Dedifferentiated amniotic fluid mesenchymal stem cell (primary cell): ENCODE measurements around the gene PRR20G.

Experiments used
- DNase-seq: peaks from one replicate; pipeline ENCODE4 v3.0.0-alpha.2; 2016; ENCODE audit errors: extremely low spot score

The PRR20G gene

GRCh38 chr3:127263586-127264231 is 24.1 kb downstream of the PRR20G start:
- DNase-seq = no peak

- DNase-seq = no peak
Observed at GRCh38 chr3:127263037-127263436, 24.8 kb downstream of the PRR20G start.

- no peak for DNase-seq
Observed at GRCh38 chr3:127262533-127262932, 25.3 kb downstream of the PRR20G start.

- no peak for DNase-seq
Observed at GRCh38 chr3:127261925-127262324, 25.9 kb downstream of the PRR20G start.

- no peak for DNase-seq
Observed at GRCh38 chr3:127260826-127261555, 26.9 kb downstream of the PRR20G start.

GRCh38 chr3:127260416-127260815 is 27.4 kb downstream of the PRR20G start:
- DNase-seq = no peak

GRCh38 chr3:127259882-127260281 is 28.0 kb downstream of the PRR20G start:
- DNase-seq = no peak

- DNase-seq = no peak
Observed at GRCh38 chr3:127258733-127259132, 29.1 kb downstream of the PRR20G start.

GRCh38 chr3:127257351-127257750 is 30.5 kb downstream of the PRR20G start:
- DNase-seq = no peak

GRCh38 chr3:127256733-127257271 is 31.0 kb downstream of the PRR20G start:
- no peak for DNase-seq

- DNase-seq = no peak
Observed at GRCh38 chr3:127256138-127256537, 31.7 kb downstream of the PRR20G start.

GRCh38 chr3:127255516-127255915 is 32.3 kb downstream of the PRR20G start:
- no peak for DNase-seq

GRCh38 chr3:127254730-127255129 is 33.1 kb downstream of the PRR20G start:
- no peak for DNase-seq

GRCh38 chr3:127254033-127254644 is 33.7 kb downstream of the PRR20G start:
- DNase-seq = no peak

GRCh38 chr3:127253491-127253890 is 34.4 kb downstream of the PRR20G start:
- no peak for DNase-seq

- no peak for DNase-seq
Observed at GRCh38 chr3:127252446-127252845, 35.4 kb downstream of the PRR20G start.

- DNase-seq = no peak
Observed at GRCh38 chr3:127250032-127250431, 37.8 kb downstream of the PRR20G start.

- no peak for DNase-seq
Observed at GRCh38 chr3:127247292-127247691, 40.6 kb downstream of the PRR20G start.

GRCh38 chr3:127238602-127239001 is 49.2 kb downstream of the PRR20G start:
- no peak for DNase-seq

- no peak for DNase-seq
Observed at GRCh38 chr3:127237835-127238234, 50.0 kb downstream of the PRR20G start.

GRCh38 chr3:127235706-127236105 is 52.1 kb downstream of the PRR20G start:
- no peak for DNase-seq

- no peak for DNase-seq
Observed at GRCh38 chr3:127234778-127235177, 53.1 kb downstream of the PRR20G start.
